SK-N-SH treated with all-trans-retinoic acid at 6 μM for 48 hours (cell line): ENCODE data around the gene RAD51B.

Experiments used
- ATAC-seq: fragments of 200-7000 bp; cut with Tn5 transposase; 3 replicates; pipeline ENCODE4 v1.9.1; 2020; ENCODE audit warnings: mild to moderate bottlenecking, moderate library complexity
- ARNTL ChIP-seq: fragments of 450-650 bp; formaldehyde crosslinking; IDR thresholded peaks from 2 replicates; pipeline ENCODE4 v1.5.0; 2020; ENCODE audit warnings: low read depth, mild to moderate bottlenecking, moderate library complexity, borderline replicate concordance
- BACH2 ChIP-seq: fragments of 250-450 bp; sonication (Bioruptor Pico); IDR thresholded peaks from 2 replicates; pipeline ENCODE4 v1.9.0; 2021; ENCODE audit warnings: mild to moderate bottlenecking, borderline replicate concordance
- CSDC2 ChIP-seq: fragments of 250-450 bp; sonication (Bioruptor Pico); IDR thresholded peaks from 2 replicates; pipeline ENCODE4 v1.5.0; 2020; ENCODE audit warnings: mild to moderate bottlenecking, moderate library complexity
- CSRNP3 ChIP-seq: fragments of 250-450 bp; sonication (Bioruptor Pico); IDR thresholded peaks from 2 replicates; pipeline ENCODE4 v1.5.1; 2021; ENCODE audit warnings: mild to moderate bottlenecking, moderate library complexity
- ESRRG ChIP-seq: fragments of 250-450 bp; sonication (Bioruptor Pico); IDR thresholded peaks from 2 replicates; pipeline ENCODE4 v1.6.1; 2021; ENCODE audit warnings: mild to moderate bottlenecking
- GLIS3 ChIP-seq: fragments of 250-450 bp; sonication (Bioruptor Pico); IDR thresholded peaks from 2 replicates; pipeline ENCODE4 v1.5.0; 2020; ENCODE audit warnings: mild to moderate bottlenecking, moderate library complexity
- ISL1 ChIP-seq: fragments of 250-450 bp; sonication (Bioruptor Pico); IDR thresholded peaks from 2 replicates; pipeline ENCODE4 v2.1.2; 2022; ENCODE audit warnings: mild to moderate bottlenecking, moderate library complexity
- OSR1 ChIP-seq: fragments of 250-450 bp; sonication (Bioruptor Pico); IDR thresholded peaks from 2 replicates; pipeline ENCODE4 v1.8.0; 2022; ENCODE audit warnings: moderate library complexity, mild to moderate bottlenecking, inconsistent platforms
- PATZ1 ChIP-seq: fragments of 250-450 bp; sonication (Bioruptor Pico); IDR thresholded peaks from 2 replicates; pipeline ENCODE4 v1.8.0; 2020; ENCODE audit warnings: mild to moderate bottlenecking, moderate library complexity, borderline replicate concordance
- POU6F1 ChIP-seq: fragments of 250-450 bp; sonication (Bioruptor Pico); IDR thresholded peaks from 2 replicates; pipeline ENCODE4 v1.8.0; 2021; ENCODE audit warnings: low read depth, mild to moderate bottlenecking, moderate library complexity, borderline replicate concordance
- RARB ChIP-seq: fragments of 250-450 bp; sonication (Bioruptor Pico); IDR thresholded peaks from 2 replicates; pipeline ENCODE4 v1.8.0; 2021; ENCODE audit warnings: mild to moderate bottlenecking, moderate library complexity
- SNAI2 ChIP-seq: fragments of 250-450 bp; sonication (Bioruptor Pico); IDR thresholded peaks from 2 replicates; pipeline ENCODE4 v1.5.0; 2020; ENCODE audit warnings: mild to moderate bottlenecking, moderate library complexity
- TCF4 ChIP-seq: fragments of 250-450 bp; sonication (Bioruptor Pico); IDR thresholded peaks from 2 replicates; pipeline ENCODE4 v1.8.0; 2021; ENCODE audit warnings: mild to moderate bottlenecking, moderate library complexity, borderline replicate concordance
- TOX ChIP-seq: fragments of 250-450 bp; sonication (Bioruptor Pico); IDR thresholded peaks from 2 replicates; pipeline ENCODE4 v1.8.0; 2021; ENCODE audit warnings: mild to moderate bottlenecking, moderate library complexity, borderline replicate concordance
- TSHZ2 ChIP-seq: fragments of 250-450 bp; sonication (Bioruptor Pico); IDR thresholded peaks from 2 replicates; pipeline ENCODE4 v1.5.0; 2020; ENCODE audit warnings: mild to moderate bottlenecking, moderate library complexity
- ZC3H10 ChIP-seq: fragments of 250-450 bp; sonication (Bioruptor Pico); IDR thresholded peaks from 2 replicates; pipeline ENCODE4 v1.5.1; 2021; ENCODE audit warnings: mild to moderate bottlenecking, moderate library complexity
- ZFP3 ChIP-seq: fragments of 250-450 bp; sonication (Bioruptor Pico); IDR thresholded peaks from 2 replicates; pipeline ENCODE4 v1.5.0; 2020; ENCODE audit warnings: mild to moderate bottlenecking, moderate library complexity
- ZFP30 ChIP-seq: fragments of 450-650 bp; formaldehyde crosslinking; IDR thresholded peaks from 2 replicates; pipeline ENCODE4 v1.5.0; 2022; ENCODE audit warnings: mild to moderate bottlenecking, moderate library complexity
- ZNF565 ChIP-seq: fragments of 450-650 bp; formaldehyde crosslinking; conservative IDR thresholded peaks from 2 replicates; pipeline ENCODE4 v1.5.0; 2020; ENCODE audit warnings: low read depth, mild to moderate bottlenecking, moderate library complexity
- ZNF70 ChIP-seq: fragments of 450-650 bp; formaldehyde crosslinking; IDR thresholded peaks from 2 replicates; pipeline ENCODE4 v1.5.0; 2020; ENCODE audit warnings: mild to moderate bottlenecking, moderate library complexity
- ZNF8 ChIP-seq: fragments of 450-650 bp; formaldehyde crosslinking; IDR thresholded peaks from 2 replicates; pipeline ENCODE4 v1.5.0; 2020; ENCODE audit warnings: mild to moderate bottlenecking, moderate library complexity

RAD51B gene

GRCh38 chr14:68085742-68086141, 266.2 kb downstream of the RAD51B start (continued):
- TF ChIP-seq POU6F1 (CRISPR knock-in tag) (no peak), CSRNP3 (CRISPR knock-in tag) (no peak), ISL1 (CRISPR knock-in tag) (no peak), ZNF70 (CRISPR knock-in tag) (no peak)
- TF ChIP-seq, all 23 proteins: peak for 0

GRCh38 chr14:68088451-68088854, 268.9 kb downstream of the RAD51B start:
- TF ChIP-seq ZNF565 (CRISPR knock-in tag) (no peak), BACH2 (CRISPR knock-in tag) (no peak), TSHZ2 (CRISPR knock-in tag) (no peak), ZNF8 (CRISPR knock-in tag) (no peak), RARB (CRISPR knock-in tag) (no peak), CSRNP3 (CRISPR knock-in tag) (no peak), GLIS3 (CRISPR knock-in tag) (no peak), ZFP3 (CRISPR knock-in tag) (no peak), ARNTL (no peak), TOX (CRISPR knock-in tag) (no peak), ESRRG (CRISPR knock-in tag) (no peak), SNAI2 (no peak), ZC3H10 (no peak), TCF4 (no peak), POU6F1 (CRISPR knock-in tag) (no peak), ZNF70 (CRISPR knock-in tag) (no peak)
- ATAC-seq = peak; percentile 31; the same call in 1 of the 3 replicates

- no peak for TF ChIP-seq ZFP30 (CRISPR knock-in tag)
- TF ChIP-seq ZC3H10 = no peak
- TF ChIP-seq CSDC2 = no peak
- TF ChIP-seq ZNF70 (CRISPR knock-in tag) = no peak
- TF ChIP-seq, all 23 proteins: peak for 0
- ATAC-seq = peak; percentile 76
Measured at GRCh38 chr14:68089146-68089731, 269.7 kb downstream of the RAD51B start.

GRCh38 chr14:68094158-68094557, 274.6 kb downstream of the RAD51B start:
- TF ChIP-seq PATZ1 (CRISPR knock-in tag) (no peak), OSR1 (CRISPR knock-in tag) (no peak), ZNF70 (CRISPR knock-in tag) (no peak), ZNF565 (CRISPR knock-in tag) (no peak), ISL1 (CRISPR knock-in tag) (no peak)
- no peak for ATAC-seq
